Activated effector memory CD4-positive, alpha-beta T cell treated with Interleukin-2 at 50 U/mL for 16 hours (primary cell): ENCODE measurements around the gene BLACAT1.
"Not testable (repeated sequence)": the region's sequence is repeated elsewhere in the genome, so short reads cannot be mapped to it uniquely, and the experiment has no call there.

Experiments used
- DNase-seq: peaks from one replicate; pipeline ENCODE4 v3.0.0-alpha.2; 2020

Gene BLACAT1

DNA sequence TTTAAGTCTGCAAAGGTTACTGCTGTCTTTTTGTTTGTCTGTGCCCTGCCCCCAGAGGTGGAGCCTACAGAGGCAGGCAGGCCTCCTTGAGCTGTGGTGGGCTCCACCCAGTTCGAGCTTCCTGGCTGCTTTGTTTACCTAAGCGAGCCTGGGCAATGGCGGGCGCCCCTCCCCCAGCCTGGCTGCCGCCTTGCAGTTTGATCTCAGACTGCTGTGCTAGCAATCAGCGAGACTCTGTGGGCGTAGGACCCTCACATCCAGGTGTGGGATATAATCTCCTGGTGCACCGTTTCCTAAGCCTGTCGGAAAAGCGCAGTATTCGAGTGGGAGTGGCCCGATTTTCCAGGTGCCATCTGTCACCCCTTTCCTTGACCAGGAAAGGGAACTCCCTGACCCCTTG lies 49.6 kb downstream of the BLACAT1 start:
- DNase-seq, result not testable (repeated sequence)
